T-helper 17 cell (primary cell): ENCODE results near the gene UNC5A. TPM values are rescaled to one million over a fixed set of nuclear protein-coding genes. Genes with fewer than 3 reads are reported as not detected.

Source experiments
- ATAC-seq: fragments of 150-1000 bp; cut with Tn5 transposase; 2 replicates; pipeline ENCODE4 v1.10.0; 2021; ENCODE audit warnings: mild to moderate bottlenecking, moderate library complexity
- DNase-seq, 3 donors: peaks; one replicate each; pipeline versions ENCODE4 v3.0.0 to v3.0.0-alpha.2; 2020 to 2021
- H3K9me3 ChIP-seq: one replicate; pipeline ENCODE4 v1.7.0; 2013; ENCODE audit warnings: low read length, mild to moderate bottlenecking; ENCODE audit not compliant: control insufficient read depth, poor library complexity, severe bottlenecking
- H3K27ac Mint-ChIP-seq: one replicate; pipeline ENCODE4 v1.8.0; 2022; ENCODE audit warnings: mild to moderate bottlenecking, moderate library complexity, mixed read lengths
- H3K27me3 Mint-ChIP-seq: one replicate; pipeline ENCODE4 v1.8.0; 2022; ENCODE audit warnings: mixed read lengths
- H3K36me3 Mint-ChIP-seq: one replicate; pipeline ENCODE4 v1.8.0; 2022; ENCODE audit warnings: low read depth, mixed read lengths
- H3K4me1 Mint-ChIP-seq: one replicate; pipeline ENCODE4 v1.8.0; 2022; ENCODE audit warnings: mild to moderate bottlenecking, mixed read lengths
- H3K4me3 Mint-ChIP-seq: one replicate; pipeline ENCODE4 v1.8.0; 2022; ENCODE audit warnings: mild to moderate bottlenecking, moderate library complexity, mixed read lengths
- total RNA-seq, 4 donors: library from RNA in 2 of 4; stranded (reverse) in 2 of 4; gene quantifications; one replicate each; pipeline ENCODE4 v1.2.3 and lab custom pipeline; 2022 to 2026

Gene UNC5A
- total RNA-seq, 2 donors from 2014 or later: not detected

- Mint-ChIP-seq H3K27me3 (peaks cover 51% of the 10 kb centered on the region), H3K27ac (no peak overlapping the region), H3K4me3 (no peak overlapping the region), H3K4me1 (no peaks in the 10 kb centered on the region), H3K36me3 (no peaks in the 10 kb centered on the region)
- ATAC-seq (peak; percentile 92), DNase-seq (peak; percentile 40 to 60 (median 44))
- H3K9me3 ChIP-seq: no peaks in the 10 kb centered on the region
These were observed 27.4 kb downstream of the UNC5A start for GRCh38 chr5:176837707-176838115.

GRCh38 chr5:176843673-176844072, 33.3 kb downstream of the UNC5A start:
- DNase-seq (no peak), ATAC-seq (no peak)
- Mint-ChIP-seq H3K36me3 (peaks cover 2% of the 10 kb centered on the region), H3K27ac (no peak overlapping the region), H3K4me3 (no peak overlapping the region), H3K27me3 (peaks cover 57% of the 10 kb centered on the region), H3K4me1 (peaks cover 3% of the 10 kb centered on the region)
- no peaks in the 10 kb centered on the region for H3K9me3 ChIP-seq

- Mint-ChIP-seq H3K27ac (no peak overlapping the region), H3K4me3 (no peak overlapping the region), H3K27me3 (peaks cover 57% of the 10 kb centered on the region), H3K36me3 (peaks cover 2% of the 10 kb centered on the region), H3K4me1 (peaks cover 3% of the 10 kb centered on the region)
- no peak for ATAC-seq
- no peaks in the 10 kb centered on the region for H3K9me3 ChIP-seq
- no peak for DNase-seq
These were observed 33.9 kb downstream of the UNC5A start for GRCh38 chr5:176844281-176844680.

- Mint-ChIP-seq H3K4me3 (no peak overlapping the region), H3K4me1 (peaks cover 3% of the 10 kb centered on the region), H3K27ac (no peak overlapping the region), H3K36me3 (peaks cover 2% of the 10 kb centered on the region), H3K27me3 (peaks cover 58% of the 10 kb centered on the region)
- DNase-seq (no peak), ATAC-seq (no peak)
- no peaks in the 10 kb centered on the region for H3K9me3 ChIP-seq
These were observed 34.5 kb downstream of the UNC5A start for GRCh38 chr5:176844706-176845391.

- Mint-ChIP-seq H3K27me3 (peaks cover 58% of the 10 kb centered on the region), H3K36me3 (peaks cover 4% of the 10 kb centered on the region), H3K4me1 (peaks cover 3% of the 10 kb centered on the region), H3K27ac (no peak overlapping the region), H3K4me3 (no peak overlapping the region)
- DNase-seq: no peak
- ATAC-seq: no peak
- no peaks in the 10 kb centered on the region for H3K9me3 ChIP-seq
These were observed 35.0 kb downstream of the UNC5A start for GRCh38 chr5:176845392-176845713.

GRCh38 chr5:176846335-176847140, 36.2 kb downstream of the UNC5A start:
- peaks cover 49% of the 10 kb centered on the region for H3K27me3 Mint-ChIP-seq

GRCh38 chr5:176847148-176847547, 36.8 kb downstream of the UNC5A start:
- DNase-seq (no peak), ATAC-seq (no peak)
- H3K9me3 ChIP-seq: no peaks in the 10 kb centered on the region
- H3K4me1 Mint-ChIP-seq: peaks cover 3% of the 10 kb centered on the region
- H3K27ac Mint-ChIP-seq: no peak overlapping the region
- no peak overlapping the region for H3K4me3 Mint-ChIP-seq
- peaks cover 5% of the 10 kb centered on the region for H3K36me3 Mint-ChIP-seq
- peaks cover 48% of the 10 kb centered on the region for H3K27me3 Mint-ChIP-seq

More at GRCh38 chr5:176846335-176847140, 36.2 kb downstream of the UNC5A start:
- Mint-ChIP-seq H3K4me1 (peaks cover 3% of the 10 kb centered on the region), H3K27ac (no peak overlapping the region), H3K36me3 (peaks cover 4% of the 10 kb centered on the region), H3K4me3 (no peak overlapping the region)
- no peak for DNase-seq
- H3K9me3 ChIP-seq: no peaks in the 10 kb centered on the region
- no peak for ATAC-seq

- H3K4me1 Mint-ChIP-seq: peaks cover 6% of the 10 kb centered on the region
- H3K9me3 ChIP-seq: no peaks in the 10 kb centered on the region
- DNase-seq (no peak), ATAC-seq (no peak)
- no peak overlapping the region for H3K27ac Mint-ChIP-seq
- peaks cover 6% of the 10 kb centered on the region for H3K36me3 Mint-ChIP-seq
- H3K4me3 Mint-ChIP-seq: no peak overlapping the region
- peaks cover 54% of the 10 kb centered on the region for H3K27me3 Mint-ChIP-seq
These were observed 37.4 kb downstream of the UNC5A start for GRCh38 chr5:176847726-176848290.

GRCh38 chr5:176848651-176849050, 38.3 kb downstream of the UNC5A start:
- DNase-seq: no peak
- Mint-ChIP-seq H3K27me3 (peaks cover 55% of the 10 kb centered on the region), H3K4me1 (peaks cover 7% of the 10 kb centered on the region), H3K36me3 (peaks cover 6% of the 10 kb centered on the region), H3K4me3 (no peak overlapping the region), H3K27ac (no peak overlapping the region)
- no peak for ATAC-seq
- H3K9me3 ChIP-seq: no peaks in the 10 kb centered on the region

GRCh38 chr5:176849611-176850227, 39.4 kb downstream of the UNC5A start:
- no peaks in the 10 kb centered on the region for H3K9me3 ChIP-seq
- Mint-ChIP-seq H3K27me3 (peaks cover 49% of the 10 kb centered on the region), H3K36me3 (peaks cover 6% of the 10 kb centered on the region), H3K4me3 (no peak overlapping the region), H3K27ac (no peak overlapping the region), H3K4me1 (peaks cover 7% of the 10 kb centered on the region)
- ATAC-seq (no peak), DNase-seq (no peak)

- no peaks in the 10 kb centered on the region for H3K9me3 ChIP-seq
- peaks cover 48% of the 10 kb centered on the region for H3K27me3 Mint-ChIP-seq
- no peak for DNase-seq
- ATAC-seq: no peak
- H3K4me3 Mint-ChIP-seq: no peak overlapping the region
- peaks cover 6% of the 10 kb centered on the region for H3K36me3 Mint-ChIP-seq
- peaks cover 5% of the 10 kb centered on the region for H3K4me1 Mint-ChIP-seq
- H3K27ac Mint-ChIP-seq: no peak overlapping the region
These were observed 40.2 kb downstream of the UNC5A start for GRCh38 chr5:176850371-176851245.

- H3K4me3 Mint-ChIP-seq: no peak overlapping the region
- DNase-seq: no peak
- peaks cover 40% of the 10 kb centered on the region for H3K27me3 Mint-ChIP-seq
- H3K4me1 Mint-ChIP-seq: peaks cover 5% of the 10 kb centered on the region
- no peaks in the 10 kb centered on the region for H3K9me3 ChIP-seq
- peaks cover 6% of the 10 kb centered on the region for H3K36me3 Mint-ChIP-seq
- ATAC-seq: no peak
- no peak overlapping the region for H3K27ac Mint-ChIP-seq
These were observed 41.0 kb downstream of the UNC5A start for GRCh38 chr5:176851380-176851779.
